B cell (primary cell): ENCODE measurements around the gene SCAMP1.

Experiments used
- EZH2 ChIP-seq: IDR thresholded peaks from 2 replicates; pipeline ENCODE4 v1.6.1; 2012; ENCODE audit warnings: borderline replicate concordance, low read depth, mild to moderate bottlenecking, moderate library complexity, low read length; ENCODE audit not compliant: insufficient read depth, poor library complexity, severe bottlenecking
- TF ChIP-seq, protein P1 (sequence below): fragments of 200-600 bp; IDR thresholded peaks from one replicate; pipeline ENCODE4 v1.8.0; 2022; ENCODE audit warnings: antibody characterized with exemption, mild to moderate bottlenecking

DNA sequence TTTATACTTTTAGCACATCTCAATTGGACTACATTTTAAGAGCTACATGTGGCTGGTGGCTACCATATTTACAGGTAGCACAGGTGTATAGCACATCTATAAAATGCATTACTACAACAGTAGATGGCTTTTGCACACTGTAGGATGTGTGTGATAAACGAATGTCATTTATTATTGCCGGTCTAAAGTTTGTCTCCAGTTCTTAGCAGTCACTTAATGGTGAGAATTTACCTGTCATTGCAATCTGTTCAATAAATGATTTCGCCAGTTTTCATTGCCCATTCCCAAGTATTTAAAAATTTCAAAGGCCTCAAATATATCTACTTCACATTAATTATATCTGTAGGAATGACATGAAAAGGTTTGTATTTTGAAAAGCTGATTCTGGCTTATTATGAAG is 15.9 kb downstream of the SCAMP1 start:
- TF ChIP-seq, protein P1, sequence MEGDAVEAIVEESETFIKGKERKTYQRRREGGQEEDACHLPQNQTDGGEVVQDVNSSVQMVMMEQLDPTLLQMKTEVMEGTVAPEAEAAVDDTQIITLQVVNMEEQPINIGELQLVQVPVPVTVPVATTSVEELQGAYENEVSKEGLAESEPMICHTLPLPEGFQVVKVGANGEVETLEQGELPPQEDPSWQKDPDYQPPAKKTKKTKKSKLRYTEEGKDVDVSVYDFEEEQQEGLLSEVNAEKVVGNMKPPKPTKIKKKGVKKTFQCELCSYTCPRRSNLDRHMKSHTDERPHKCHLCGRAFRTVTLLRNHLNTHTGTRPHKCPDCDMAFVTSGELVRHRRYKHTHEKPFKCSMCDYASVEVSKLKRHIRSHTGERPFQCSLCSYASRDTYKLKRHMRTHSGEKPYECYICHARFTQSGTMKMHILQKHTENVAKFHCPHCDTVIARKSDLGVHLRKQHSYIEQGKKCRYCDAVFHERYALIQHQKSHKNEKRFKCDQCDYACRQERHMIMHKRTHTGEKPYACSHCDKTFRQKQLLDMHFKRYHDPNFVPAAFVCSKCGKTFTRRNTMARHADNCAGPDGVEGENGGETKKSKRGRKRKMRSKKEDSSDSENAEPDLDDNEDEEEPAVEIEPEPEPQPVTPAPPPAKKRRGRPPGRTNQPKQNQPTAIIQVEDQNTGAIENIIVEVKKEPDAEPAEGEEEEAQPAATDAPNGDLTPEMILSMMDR = no peak
- no peak for TF ChIP-seq EZH2
